ENCODE data around the gene ROR2.

GRCh38 chr9:91825422-91825821 lies 124.6 kb downstream of the ROR2 start:
- TF ChIP-seq SP1 (IDR thresholded peaks at IDR 0.05), result no peak
- TF ChIP-seq SP1 (CRISPR knock-in tag; IDR thresholded peaks at IDR 0.05), result no peak
- no peak for TF ChIP-seq CTCF (CRISPR knock-in tag; IDR thresholded peaks at IDR 0.05)
- no peak for TF ChIP-seq THAP8 (CRISPR knock-in tag; IDR thresholded peaks at IDR 0.05; ENCODE audit: borderline replicate concordance)
- TF ChIP-seq ZEB1 (IDR thresholded peaks at IDR 0.05; ENCODE audit: insufficient replicate concordance, low read depth), result no peak
- TF ChIP-seq RXRA (CRISPR knock-in tag; IDR thresholded peaks at IDR 0.05), result no peak
- no peak for TF ChIP-seq USF2 (IDR thresholded peaks at IDR 0.05; ENCODE audit: low read depth, low read length)
- no peak for TF ChIP-seq USF2 (CRISPR knock-in tag; IDR thresholded peaks at IDR 0.05; ENCODE audit: borderline replicate concordance)
- no peak for TF ChIP-seq HOXA7 (CRISPR knock-in tag; IDR thresholded peaks at IDR 0.05)
- TF ChIP-seq CERS6 (CRISPR knock-in tag; IDR thresholded peaks at IDR 0.05), result no peak
- no peak for TF ChIP-seq CBX5 (CRISPR knock-in tag; IDR thresholded peaks at IDR 0.05; ENCODE audit: borderline replicate concordance)
- no peak for TF ChIP-seq TRIM24 (CRISPR knock-in tag; IDR thresholded peaks at IDR 0.05)
- no peak for TF ChIP-seq HDAC6 (IDR thresholded peaks at IDR 0.05; ENCODE audit: low read depth, low read length)
- no peak for TF ChIP-seq TAF1 (CRISPR knock-in tag; IDR thresholded peaks at IDR 0.05)
- TF ChIP-seq DZIP1 (CRISPR knock-in tag; IDR thresholded peaks at IDR 0.05), result no peak
